GM18508 (cell line): ENCODE measurements around the gene NT5C3B.

ENCODE experiments used
- ATAC-seq: cut with Tn5 transposase; IDR thresholded peaks from one replicate; pipeline ENCODE4 v1.9.1; 2021; ENCODE audit warnings: moderate number of reproducible peaks; ENCODE audit not compliant: insufficient read depth, unreplicated experiment

Gene NT5C3B

DNA sequence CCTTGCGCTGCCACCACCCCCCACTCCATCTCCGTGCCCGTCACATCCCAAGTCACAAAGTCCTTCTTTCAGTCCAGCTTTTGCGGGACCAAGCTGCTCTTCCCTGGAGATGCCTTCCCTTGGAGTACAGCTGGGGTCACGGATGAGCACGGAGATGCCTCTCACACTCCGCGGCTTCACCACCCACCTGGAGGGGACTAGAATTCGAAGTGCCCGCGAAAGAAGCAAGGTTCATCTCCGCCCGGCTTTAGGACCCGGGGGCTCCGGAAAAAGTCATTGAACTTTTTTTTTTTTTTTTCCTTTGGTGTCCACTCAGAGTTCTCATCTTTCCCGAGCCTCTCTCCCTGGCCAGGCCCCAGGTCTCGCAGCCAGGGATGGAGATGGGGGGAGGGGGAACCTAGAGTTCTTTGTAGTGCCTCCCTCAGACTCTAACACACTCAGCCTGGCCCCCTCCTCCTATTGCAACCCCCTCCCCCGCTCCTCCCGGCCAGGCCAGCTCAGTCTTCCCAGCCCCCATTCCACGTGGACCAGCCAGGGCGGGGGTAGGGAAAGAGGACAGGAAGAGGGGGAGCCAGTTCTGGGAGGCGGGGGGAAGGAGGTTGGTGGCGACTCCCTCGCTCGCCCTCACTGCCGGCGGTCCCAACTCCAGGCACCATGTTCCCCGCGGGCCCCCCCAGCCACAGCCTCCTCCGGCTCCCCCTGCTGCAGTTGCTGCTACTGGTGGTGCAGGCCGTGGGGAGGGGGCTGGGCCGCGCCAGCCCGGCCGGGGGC lies 23.5 kb downstream of the NT5C3B start, which contains the start of gene FKBP10:
FKBP10 (plus strand) TSS at position 624 of the 771 bp plus-strand sequence; CDS start at position 655, 31 bp downstream.
- ATAC-seq, result no peak

- ATAC-seq, result no peak
Observed at GRCh38 chr17:41811549-41812380, 24.3 kb downstream of the NT5C3B start, which contains the start of gene P3H4. TSS of gene P3H4 (minus strand) at chr17:41811949. CDS start at chr17:41811915, 34 bp downstream.

GRCh38 chr17:41810659-41811548 lies 25.1 kb downstream of the NT5C3B start:
- no peak for ATAC-seq

DNA sequence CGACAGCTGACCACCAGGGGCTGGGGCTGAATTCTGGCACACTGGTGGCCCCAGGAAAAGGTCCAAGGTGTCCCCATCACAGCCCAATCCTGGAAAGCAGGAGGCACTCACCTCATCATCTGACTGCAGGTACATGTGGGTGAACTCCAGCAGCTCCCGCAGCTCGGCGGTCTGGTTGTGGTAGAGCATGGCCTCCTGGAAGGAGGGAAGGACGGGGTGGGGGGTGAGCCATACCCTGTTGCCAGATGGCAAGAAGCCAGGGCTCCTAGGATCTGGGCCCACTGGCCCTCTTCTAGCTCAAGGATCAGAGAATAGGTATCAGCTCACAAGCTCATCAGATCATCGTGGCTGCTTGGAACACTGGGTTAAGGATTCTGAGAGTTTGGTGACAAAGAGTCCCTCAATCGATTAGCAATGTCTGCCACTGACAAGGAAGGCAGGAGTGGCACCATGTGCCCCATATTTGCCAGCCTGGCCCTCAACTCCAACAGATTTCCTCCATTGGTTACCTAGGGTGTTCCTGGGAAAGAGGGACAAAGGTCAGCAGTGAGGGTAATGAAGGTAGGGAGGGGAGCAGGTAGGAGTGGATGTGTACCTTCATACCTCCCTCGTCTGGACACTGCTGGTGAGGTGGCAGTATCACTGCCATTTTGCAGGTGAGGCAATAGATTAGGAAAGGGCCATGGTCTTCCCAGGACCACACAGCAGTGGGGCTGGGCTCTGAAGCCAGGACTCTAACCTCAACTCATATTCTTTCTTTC lies 29.2 kb downstream of the NT5C3B start:
- ATAC-seq, result no peak

- ATAC-seq, result no peak
Observed at GRCh38 chr17:41803049-41804020, 32.7 kb downstream of the NT5C3B start.

- no peak for ATAC-seq
Observed at GRCh38 chr17:41801374-41802271, 34.4 kb downstream of the NT5C3B start.

DNA sequence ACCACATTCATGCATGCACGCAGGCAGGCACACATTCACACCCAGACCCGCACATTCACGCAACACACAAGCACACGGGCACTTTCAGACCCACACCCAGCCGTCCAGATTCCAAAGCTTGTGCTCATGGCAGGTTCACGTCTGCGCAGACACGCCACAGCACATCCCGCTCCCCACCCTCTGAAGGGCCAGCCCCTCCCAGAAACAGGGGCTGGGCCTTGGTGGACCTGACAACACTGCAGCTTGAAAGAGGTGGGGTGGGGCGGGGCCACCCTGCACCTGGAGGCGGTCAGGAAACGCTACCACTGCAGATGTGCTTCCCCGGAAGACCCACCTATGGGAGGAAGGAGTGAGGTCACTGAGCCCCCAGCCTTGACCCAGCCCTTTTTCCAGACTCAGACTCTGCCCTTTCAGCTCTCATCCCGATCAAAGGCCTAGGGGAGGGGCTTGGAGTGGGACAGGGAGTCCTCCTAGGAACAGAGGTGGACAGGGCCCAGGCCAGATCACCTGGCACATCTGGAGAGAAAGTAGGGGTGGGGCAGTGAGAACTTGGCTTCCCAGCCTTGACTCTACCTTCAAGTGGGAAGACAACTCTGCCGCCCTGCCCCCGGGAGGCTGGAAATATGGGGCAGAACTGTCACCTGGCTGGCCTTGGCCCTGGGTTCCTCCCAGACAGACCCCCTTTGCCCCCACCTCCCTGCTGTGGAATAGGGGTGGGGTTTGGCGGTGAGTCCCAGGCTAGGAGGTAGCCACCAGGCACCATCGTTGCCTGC lies 35.2 kb downstream of the NT5C3B start:
- no peak for ATAC-seq

DNA sequence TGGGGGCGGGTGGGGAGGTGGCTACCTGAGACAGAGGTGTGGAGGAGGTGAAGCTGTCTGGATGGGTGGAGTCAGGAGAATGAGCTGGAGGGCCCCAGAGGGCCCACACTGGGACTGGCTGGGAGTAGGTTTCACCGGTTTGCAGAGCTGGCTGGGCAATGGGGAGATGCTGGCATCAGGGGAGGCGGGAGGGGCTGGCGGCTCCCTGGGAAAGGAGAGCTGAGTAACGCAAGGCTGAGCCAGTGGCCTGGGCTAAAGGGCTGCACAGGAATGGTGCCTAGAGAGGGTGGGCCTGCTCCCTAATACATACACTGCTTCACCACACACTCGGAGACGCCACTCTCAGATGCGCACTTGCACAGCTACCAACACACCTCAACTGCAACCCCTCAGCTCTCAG lies 36.7 kb downstream of the NT5C3B start:
- ATAC-seq, result no peak

- ATAC-seq, result no peak
Observed at GRCh38 chr17:41797377-41797776, 38.7 kb downstream of the NT5C3B start.

DNA sequence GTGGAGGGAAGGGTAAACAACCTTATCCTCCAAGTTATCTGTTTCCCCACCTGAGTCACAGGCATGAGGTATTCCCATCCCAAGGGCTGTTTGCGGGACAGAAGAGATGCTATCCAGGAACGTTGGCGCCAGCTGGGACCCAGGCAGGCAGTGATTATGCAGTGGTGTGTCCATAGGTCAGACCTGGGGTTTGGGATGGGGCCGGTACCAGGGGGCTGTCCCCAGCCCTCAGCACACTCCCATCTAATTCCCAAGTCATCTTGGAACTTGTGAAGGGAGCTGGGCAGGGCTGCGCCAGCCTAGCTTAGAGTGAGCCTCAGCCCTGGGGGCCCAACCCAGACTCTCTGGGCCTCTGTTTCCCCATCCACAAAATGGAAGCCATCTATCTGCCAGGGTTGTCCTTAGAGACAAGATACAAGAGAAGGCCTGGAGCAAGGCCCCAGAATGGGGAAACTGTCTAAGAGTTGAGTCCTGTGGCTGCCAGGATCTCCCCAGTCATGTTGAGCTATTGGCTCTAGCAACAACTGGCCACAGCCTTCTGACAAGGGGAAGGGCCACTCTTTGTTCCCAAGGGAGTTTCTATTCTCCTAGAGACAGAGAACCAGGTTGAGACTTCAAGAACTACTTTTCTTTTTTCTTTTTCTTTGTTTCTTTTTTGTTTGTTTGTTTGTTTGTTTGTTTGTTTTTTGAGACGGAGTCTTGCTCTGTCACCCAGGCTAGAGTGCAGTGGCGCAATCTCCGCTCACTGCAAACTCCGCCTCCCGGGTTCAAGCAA lies 39.7 kb downstream of the NT5C3B start:
- no peak for ATAC-seq

GRCh38 chr17:41794540-41794975 lies 41.5 kb downstream of the NT5C3B start:
- no peak for ATAC-seq

DNA sequence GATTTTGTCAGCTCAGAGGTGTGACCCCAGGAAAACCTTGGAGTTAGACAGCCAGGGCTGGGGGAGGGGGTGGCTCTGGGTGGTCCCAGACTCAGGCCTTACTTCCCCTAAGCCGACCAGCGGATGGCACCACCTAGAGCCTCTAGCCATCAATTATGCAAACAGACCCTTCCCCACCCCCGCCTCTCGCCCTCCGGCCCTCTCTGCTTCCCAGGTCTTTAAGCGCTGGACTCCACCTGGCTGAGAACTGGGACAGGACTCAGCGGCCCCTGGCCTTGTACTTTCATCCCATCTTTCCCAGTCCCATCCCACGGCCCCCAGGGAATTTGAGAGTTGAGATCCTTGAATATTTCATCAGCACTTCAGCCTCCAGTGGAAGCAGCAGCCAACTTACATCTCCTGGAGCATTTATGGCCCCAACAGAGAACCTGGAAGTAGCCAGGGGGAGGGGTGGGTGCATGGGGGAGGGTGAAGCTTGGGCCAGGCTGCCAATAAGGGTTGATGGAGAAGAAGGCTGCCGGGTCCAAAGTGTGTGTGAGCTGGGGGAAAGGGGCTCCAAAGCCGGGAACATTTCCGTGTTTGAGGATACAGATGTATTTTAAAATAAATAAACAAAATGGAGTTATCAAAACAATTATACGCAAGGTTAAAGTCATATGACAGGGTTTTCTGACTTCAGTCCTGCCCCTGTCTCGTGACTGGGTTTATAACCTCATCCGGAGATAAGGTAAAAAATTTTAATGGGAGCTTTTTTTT lies 42.1 kb downstream of the NT5C3B start:
- ATAC-seq, result no peak

- ATAC-seq, result no peak
Observed at GRCh38 chr17:41792845-41793783, 42.9 kb downstream of the NT5C3B start.

GRCh38 chr17:41787021-41787418 lies 49.0 kb downstream of the NT5C3B start:
- ATAC-seq, result no peak
